HepG2 (cell line): ENCODE data around the gene RGS2. TPM values are rescaled to one million over a fixed set of nuclear protein-coding genes. Genes with fewer than 3 reads are reported as not detected.

Source experiments
- AGO1 ChIP-seq: fragments of 200-400 bp; formaldehyde crosslinking; IDR thresholded peaks from 2 replicates; pipeline ENCODE4 v1.6.1; 2017; ENCODE audit warnings: mild to moderate bottlenecking, low read depth, low read length, moderate library complexity; ENCODE audit not compliant: poor library complexity, severe bottlenecking
- ARID2 ChIP-seq: sonication (generic); formaldehyde crosslinking; IDR thresholded peaks from 2 replicates; pipeline ENCODE4 v1.8.1; 2022; ENCODE audit warnings: mild to moderate bottlenecking, missing genetic modification reagents, borderline replicate concordance
- DMTF1 ChIP-seq: sonication (generic); formaldehyde crosslinking; IDR thresholded peaks from 2 replicates; pipeline ENCODE4 v1.4.0; 2020; ENCODE audit warnings: mild to moderate bottlenecking, missing genetic modification reagents
- FOXA3 ChIP-seq: IDR thresholded peaks from 2 replicates; pipeline ENCODE4 v1.6.1; 2016; ENCODE audit warnings: missing genetic modification reagents, missing compliant biosample characterization
- HOMEZ ChIP-seq: IDR thresholded peaks from 2 replicates; pipeline ENCODE4 v1.6.1; 2016; ENCODE audit warnings: low read depth
- KLF9 ChIP-seq: IDR thresholded peaks from 2 replicates; pipeline ENCODE4 v1.6.1; 2016; ENCODE audit warnings: low read depth
- MXI1 ChIP-seq: IDR thresholded peaks from 3 replicates; pipeline ENCODE4 v1.6.1; 2012; ENCODE audit warnings: low read depth, low read length, inconsistent platforms, borderline replicate concordance
- NFKB2 ChIP-seq: sonication (generic); formaldehyde crosslinking; IDR thresholded peaks from 2 replicates; pipeline ENCODE4 v1.4.0; 2020; ENCODE audit warnings: missing genetic modification reagents, borderline replicate concordance
- PAX8 ChIP-seq: sonication (generic); formaldehyde crosslinking; IDR thresholded peaks from 2 replicates; pipeline ENCODE4 v1.8.0; 2022; ENCODE audit warnings: mild to moderate bottlenecking, missing genetic modification reagents, borderline replicate concordance
- SSRP1 ChIP-seq: IDR thresholded peaks from 2 replicates; pipeline ENCODE4 v1.6.1; 2016; ENCODE audit warnings: control low read depth
- ZC3H4 ChIP-seq: sonication (generic); formaldehyde crosslinking; IDR thresholded peaks from 2 replicates; pipeline ENCODE4 v1.4.0; 2020; ENCODE audit warnings: missing genetic modification reagents, borderline replicate concordance
- ZFY ChIP-seq: sonication (generic); formaldehyde crosslinking; IDR thresholded peaks from 2 replicates; pipeline ENCODE4 v1.4.0; 2020; ENCODE audit warnings: missing genetic modification reagents
- ZNF343 ChIP-seq: sonication (generic); formaldehyde crosslinking; IDR thresholded peaks from 2 replicates; pipeline ENCODE4 v1.4.0; 2020; ENCODE audit warnings: mild to moderate bottlenecking, missing genetic modification reagents
- ZNF83 ChIP-seq: sonication (generic); formaldehyde crosslinking; IDR thresholded peaks from 2 replicates; pipeline ENCODE4 v1.4.0; 2020; ENCODE audit warnings: missing genetic modification reagents, mild to moderate bottlenecking, borderline replicate concordance
- polyA plus RNA-seq, 8 experiments: library from polyadenylated mRNA; depleted of rRNA in 3 of 8; stranded (reverse) in 7 of 8; unstranded in 1 of 8; fragments of >200 nt; fragmentation: Illumina TruSeq in 4 of 8; extraction: Trizol in 4 of 8; gene quantifications; 2 replicates each; pipeline versions ENCODE4 v1.2.1 to v1.2.3, GENCODE V29; 2011 to 2016; ENCODE audit warnings: low read depth in 4 of 8, missing spikeins in 1 of 8, mixed read lengths in 1 of 8; ENCODE audit not compliant: insufficient read depth in 1 of 8
- total RNA-seq, 5 experiments: library from RNA; depleted of rRNA; stranded (reverse); fragments of >200 nt; fragmentation: Illumina TruSeq; extraction: Trizol; gene quantifications; 2 replicates each; pipeline ENCODE4 v1.2.3, GENCODE V29; 2016; ENCODE audit warnings: low read depth in 1 of 5
- TF ChIP-seq, protein P1 (sequence below): sonication (generic); formaldehyde crosslinking; IDR thresholded peaks from 2 replicates; pipeline ENCODE4 v1.5.1; 2020; ENCODE audit warnings: missing genetic modification reagents, mild to moderate bottlenecking, borderline replicate concordance
- TF ChIP-seq, protein P2 (sequence below): sonication (generic); formaldehyde crosslinking; IDR thresholded peaks from 2 replicates; pipeline ENCODE4 v1.4.0; 2020; ENCODE audit warnings: missing genetic modification reagents, borderline replicate concordance
- TF ChIP-seq, protein P3 (sequence below): sonication (generic); formaldehyde crosslinking; IDR thresholded peaks from 2 replicates; pipeline ENCODE4 v1.8.1; 2023; ENCODE audit warnings: missing genetic modification reagents, inconsistent platforms, borderline replicate concordance

The RGS2 gene
- total and polyA plus RNA-seq, 2 of the 13 experiments (the other 11 are each of a cell fraction or from before 2014, with no cell fraction given) = 0.64 to 1.4 TPM

GRCh38 chr1:192808518-192809306, at the start of gene RGS2 (continued):
- TF ChIP-seq HOMEZ (CRISPR knock-in tag) (peak; percentile 71; the same call in 1 of the 2 replicates), FOXA3 (CRISPR knock-in tag) (no peak), ZNF343 (CRISPR knock-in tag) (peak; percentile 94), ZNF83 (CRISPR knock-in tag) (no peak), KLF9 (CRISPR knock-in tag) (0 out of 2 replicates have a peak, but pooled peaks have one; percentile 52), AGO1 (no peak), PAX8 (no peak), ARID2 (CRISPR knock-in tag) (no peak), ZC3H4 (no peak), MXI1 (peak; percentile 14; the same call in 1 of the 3 replicates), SSRP1 (no peak), DMTF1 (CRISPR knock-in tag) (no peak), NFKB2 (CRISPR knock-in tag) (peak; percentile 90; the same call in 1 of the 2 replicates), ZFY (CRISPR knock-in tag) (0 out of 2 replicates have a peak, but pooled peaks have one; percentile 63)
- TF ChIP-seq, protein P1, sequence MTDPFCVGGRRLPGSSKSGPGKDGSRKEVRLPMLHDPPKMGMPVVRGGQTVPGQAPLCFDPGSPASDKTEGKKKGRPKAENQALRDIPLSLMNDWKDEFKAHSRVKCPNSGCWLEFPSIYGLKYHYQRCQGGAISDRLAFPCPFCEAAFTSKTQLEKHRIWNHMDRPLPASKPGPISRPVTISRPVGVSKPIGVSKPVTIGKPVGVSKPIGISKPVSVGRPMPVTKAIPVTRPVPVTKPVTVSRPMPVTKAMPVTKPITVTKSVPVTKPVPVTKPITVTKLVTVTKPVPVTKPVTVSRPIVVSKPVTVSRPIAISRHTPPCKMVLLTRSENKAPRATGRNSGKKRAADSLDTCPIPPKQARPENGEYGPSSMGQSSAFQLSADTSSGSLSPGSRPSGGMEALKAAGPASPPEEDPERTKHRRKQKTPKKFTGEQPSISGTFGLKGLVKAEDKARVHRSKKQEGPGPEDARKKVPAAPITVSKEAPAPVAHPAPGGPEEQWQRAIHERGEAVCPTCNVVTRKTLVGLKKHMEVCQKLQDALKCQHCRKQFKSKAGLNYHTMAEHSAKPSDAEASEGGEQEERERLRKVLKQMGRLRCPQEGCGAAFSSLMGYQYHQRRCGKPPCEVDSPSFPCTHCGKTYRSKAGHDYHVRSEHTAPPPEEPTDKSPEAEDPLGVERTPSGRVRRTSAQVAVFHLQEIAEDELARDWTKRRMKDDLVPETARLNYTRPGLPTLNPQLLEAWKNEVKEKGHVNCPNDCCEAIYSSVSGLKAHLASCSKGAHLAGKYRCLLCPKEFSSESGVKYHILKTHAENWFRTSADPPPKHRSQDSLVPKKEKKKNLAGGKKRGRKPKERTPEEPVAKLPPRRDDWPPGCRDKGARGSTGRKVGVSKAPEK (CRISPR knock-in tag) = no peak
- TF ChIP-seq, protein P2, sequence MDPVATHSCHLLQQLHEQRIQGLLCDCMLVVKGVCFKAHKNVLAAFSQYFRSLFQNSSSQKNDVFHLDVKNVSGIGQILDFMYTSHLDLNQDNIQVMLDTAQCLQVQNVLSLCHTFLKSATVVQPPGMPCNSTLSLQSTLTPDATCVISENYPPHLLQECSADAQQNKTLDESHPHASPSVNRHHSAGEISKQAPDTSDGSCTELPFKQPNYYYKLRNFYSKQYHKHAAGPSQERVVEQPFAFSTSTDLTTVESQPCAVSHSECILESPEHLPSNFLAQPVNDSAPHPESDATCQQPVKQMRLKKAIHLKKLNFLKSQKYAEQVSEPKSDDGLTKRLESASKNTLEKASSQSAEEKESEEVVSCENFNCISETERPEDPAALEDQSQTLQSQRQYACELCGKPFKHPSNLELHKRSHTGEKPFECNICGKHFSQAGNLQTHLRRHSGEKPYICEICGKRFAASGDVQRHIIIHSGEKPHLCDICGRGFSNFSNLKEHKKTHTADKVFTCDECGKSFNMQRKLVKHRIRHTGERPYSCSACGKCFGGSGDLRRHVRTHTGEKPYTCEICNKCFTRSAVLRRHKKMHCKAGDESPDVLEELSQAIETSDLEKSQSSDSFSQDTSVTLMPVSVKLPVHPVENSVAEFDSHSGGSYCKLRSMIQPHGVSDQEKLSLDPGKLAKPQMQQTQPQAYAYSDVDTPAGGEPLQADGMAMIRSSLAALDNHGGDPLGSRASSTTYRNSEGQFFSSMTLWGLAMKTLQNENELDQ (CRISPR knock-in tag) = no peak
- TF ChIP-seq, protein P3, sequence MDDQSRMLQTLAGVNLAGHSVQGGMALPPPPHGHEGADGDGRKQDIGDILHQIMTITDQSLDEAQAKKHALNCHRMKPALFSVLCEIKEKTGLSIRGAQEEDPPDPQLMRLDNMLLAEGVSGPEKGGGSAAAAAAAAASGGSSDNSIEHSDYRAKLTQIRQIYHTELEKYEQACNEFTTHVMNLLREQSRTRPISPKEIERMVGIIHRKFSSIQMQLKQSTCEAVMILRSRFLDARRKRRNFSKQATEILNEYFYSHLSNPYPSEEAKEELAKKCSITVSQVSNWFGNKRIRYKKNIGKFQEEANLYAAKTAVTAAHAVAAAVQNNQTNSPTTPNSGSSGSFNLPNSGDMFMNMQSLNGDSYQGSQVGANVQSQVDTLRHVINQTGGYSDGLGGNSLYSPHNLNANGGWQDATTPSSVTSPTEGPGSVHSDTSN = no peak
